GM12891 (cell line): ENCODE results near the gene IQGAP3.

Source experiments
- PAX5 ChIP-seq: IDR thresholded peaks from 2 replicates; pipeline ENCODE4 v1.6.1; 2011; ENCODE audit warnings: low read length, moderate library complexity, mild to moderate bottlenecking; ENCODE audit not compliant: insufficient read depth, severe bottlenecking
- POLR2A ChIP-seq: IDR thresholded peaks from 2 replicates; pipeline ENCODE4 v1.6.1; 2011; ENCODE audit warnings: low read depth, low read length, control low read depth
- POLR2AphosphoS5 ChIP-seq: IDR thresholded peaks from 2 replicates; pipeline ENCODE4 v1.6.1; 2011; ENCODE audit warnings: low read depth, low read length, control low read depth
- POU2F2 ChIP-seq: IDR thresholded peaks from 2 replicates; pipeline ENCODE4 v1.6.1; 2011; ENCODE audit warnings: low read depth, mild to moderate bottlenecking, control low read depth, low read length, moderate library complexity
- SPI1 ChIP-seq: IDR thresholded peaks from 2 replicates; pipeline ENCODE4 v1.6.1; 2011; ENCODE audit warnings: low read depth, low read length, control low read depth
- TAF1 ChIP-seq: IDR thresholded peaks from 2 replicates; pipeline ENCODE4 v1.6.1; 2011; ENCODE audit warnings: low read depth, low read length, control low read depth

- TF ChIP-seq POLR2AphosphoS5 = no peak
- TF ChIP-seq POLR2A = no peak
- no peak for TF ChIP-seq TAF1
- TF ChIP-seq POU2F2 = no peak
- no peak for TF ChIP-seq PAX5
- TF ChIP-seq SPI1 = no peak
These were observed 33.5 kb downstream of the IQGAP3 start for GRCh38 chr1:156538711-156539440.
